Measurements from ENCODE around the gene DYNLRB1. TPM values are rescaled to one million over a fixed set of nuclear protein-coding genes. Genes with fewer than 3 reads are reported as not detected.

The DYNLRB1 gene
- total and polyA plus RNA-seq, 9 of the 15 experiments (the other 6 are each of a cell fraction or from before 2014, with no cell fraction given) = 48.7 to 358 (median 121) TPM

- TF ChIP-seq PHF20 (IDR thresholded peaks at IDR 0.05; ENCODE audit: partially characterized antibody) = no peak
- no peak for TF ChIP-seq MITF (IDR thresholded peaks at IDR 0.05)
- TF ChIP-seq MBD2 (IDR thresholded peaks at IDR 0.05; ENCODE audit: borderline replicate concordance, low read depth) = peak; percentile 19; the same call in 1 of the 2 replicates
- no peak for TF ChIP-seq RBFOX2 (IDR thresholded peaks at IDR 0.05; ENCODE audit: low read depth, low read length)
- no peak for TF ChIP-seq KLF1 (tag; IDR thresholded peaks at IDR 0.05)
- no peak for TF ChIP-seq EWSR1 (IDR thresholded peaks at IDR 0.05; ENCODE audit: borderline replicate concordance, low read depth, partially characterized antibody)
- TF ChIP-seq BACH1 (tag; IDR thresholded peaks at IDR 0.05) = peak; percentile 32; the same call in 1 of the 2 replicates
- TF ChIP-seq SNRNP70 (optimal IDR thresholded peaks at IDR 0.05; ENCODE audit: low read depth, low read length) = no peak
- no peak for TF ChIP-seq ZNF699 (CRISPR knock-in tag; IDR thresholded peaks at IDR 0.05; ENCODE audit: insufficient replicate concordance)
- peak; percentile 49; the same call in 1 of the 2 replicates for TF ChIP-seq DPF2 (IDR thresholded peaks at IDR 0.05)
- no peak for TF ChIP-seq ZBTB17 (CRISPR knock-in tag; IDR thresholded peaks at IDR 0.05)
- TF ChIP-seq NEUROD1 (IDR thresholded peaks at IDR 0.05; ENCODE audit: borderline replicate concordance, low read depth, low read length, partially characterized antibody) = no peak
- TF ChIP-seq HES1 (IDR thresholded peaks at IDR 0.05; ENCODE audit: low read depth) = peak; percentile 58; the same call in 1 of the 2 replicates
- no peak for TF ChIP-seq RBBP5 (IDR thresholded peaks at IDR 0.05; ENCODE audit: borderline replicate concordance, insufficient read depth, low read length, poor library complexity, severe bottlenecking)
- TF ChIP-seq CBX2 (IDR thresholded peaks at IDR 0.05; ENCODE audit: insufficient read depth, low read length, poor library complexity, severe bottlenecking) = no peak
- peak; percentile 66; the same call in 1 of the 2 replicates for TF ChIP-seq SPI1 (IDR thresholded peaks at IDR 0.05; ENCODE audit: borderline replicate concordance, low read depth, low read length)
- TF ChIP-seq NFE2 (IDR thresholded peaks at IDR 0.05; ENCODE audit: low read depth) = no peak
- TF ChIP-seq ZNF398 (CRISPR knock-in tag; IDR thresholded peaks at IDR 0.05) = no peak
- peak; percentile 80 for TF ChIP-seq ZNF740 (CRISPR knock-in tag; IDR thresholded peaks at IDR 0.05)
- TF ChIP-seq ZNF740 (tag; IDR thresholded peaks at IDR 0.05) = 0 out of 4 replicates have a peak, but pooled peaks of 1 of the 2 experiments have one; percentile 28
- no peak for TF ChIP-seq ZNF263 (CRISPR knock-in tag; IDR thresholded peaks at IDR 0.05; ENCODE audit: borderline replicate concordance)
- no peak for TF ChIP-seq HDAC6 (IDR thresholded peaks at IDR 0.05; ENCODE audit: low read depth, low read length)
- no peak for TF ChIP-seq ZSCAN29 (IDR thresholded peaks at IDR 0.05)
- no peak for TF ChIP-seq ZNF146 (CRISPR knock-in tag; IDR thresholded peaks at IDR 0.05; ENCODE audit: unreplicated experiment)
Observed at GRCh38 chr20:34570859-34571306, 54.7 kb downstream of the DYNLRB1 start (continued).

All from K562 (cell line).